ENCODE data around the gene NRL.

NRL gene

DNA sequence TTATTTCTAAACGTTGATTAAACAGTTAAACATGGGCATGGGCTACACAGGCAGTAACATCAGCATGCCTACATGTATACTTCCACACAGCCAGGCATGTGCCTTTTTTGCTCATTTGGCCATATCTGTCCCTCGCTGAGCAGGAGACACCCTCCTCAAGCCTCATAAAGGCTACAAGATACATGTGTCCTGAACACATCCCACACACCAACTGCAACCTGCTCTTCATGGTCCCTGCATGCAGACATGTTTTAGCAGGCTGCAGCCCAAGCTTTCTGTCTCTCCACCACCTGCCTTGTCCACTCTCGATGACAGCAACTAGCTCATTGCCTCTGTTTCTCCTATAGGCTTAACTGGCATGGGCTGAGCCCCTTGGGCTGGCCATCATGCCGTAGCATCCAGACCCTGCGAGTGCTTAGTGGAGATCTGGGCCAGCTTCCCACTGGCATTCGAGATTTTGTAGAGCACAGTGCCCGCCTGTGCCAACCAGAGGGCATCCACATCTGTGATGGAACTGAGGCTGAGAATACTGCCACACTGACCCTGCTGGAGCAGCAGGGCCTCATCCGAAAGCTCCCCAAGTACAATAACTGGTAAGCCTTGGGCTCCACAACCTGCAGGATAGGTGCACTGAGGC lies 18.1 kb downstream of the NRL start:
- Histone ChIP-seq H2AFZ (no peak overlapping the region), H3K9ac (no peak overlapping the region), H3K27ac (peak overlapping the region; percentile 98), H3K4me2 (ENCODE audit: low read length) (no peak overlapping the region), H3K4me1 (peaks cover 23% of the 10 kb centered on the region), H3K4me3 (ENCODE audit: low read depth, low read length) (no peak overlapping the region), H3K27me3 (ENCODE audit: control insufficient read depth, insufficient read depth, low read length) (no peaks in the 10 kb centered on the region), H3K79me2 (peaks cover 11% of the 10 kb centered on the region), H3K36me3 (ENCODE audit: control insufficient read depth, insufficient read depth, low read length) (no peaks in the 10 kb centered on the region), H3K9me3 (ENCODE audit: control insufficient read depth, low read length) (no peaks in the 10 kb centered on the region)
- TF ChIP-seq, protein P1, sequence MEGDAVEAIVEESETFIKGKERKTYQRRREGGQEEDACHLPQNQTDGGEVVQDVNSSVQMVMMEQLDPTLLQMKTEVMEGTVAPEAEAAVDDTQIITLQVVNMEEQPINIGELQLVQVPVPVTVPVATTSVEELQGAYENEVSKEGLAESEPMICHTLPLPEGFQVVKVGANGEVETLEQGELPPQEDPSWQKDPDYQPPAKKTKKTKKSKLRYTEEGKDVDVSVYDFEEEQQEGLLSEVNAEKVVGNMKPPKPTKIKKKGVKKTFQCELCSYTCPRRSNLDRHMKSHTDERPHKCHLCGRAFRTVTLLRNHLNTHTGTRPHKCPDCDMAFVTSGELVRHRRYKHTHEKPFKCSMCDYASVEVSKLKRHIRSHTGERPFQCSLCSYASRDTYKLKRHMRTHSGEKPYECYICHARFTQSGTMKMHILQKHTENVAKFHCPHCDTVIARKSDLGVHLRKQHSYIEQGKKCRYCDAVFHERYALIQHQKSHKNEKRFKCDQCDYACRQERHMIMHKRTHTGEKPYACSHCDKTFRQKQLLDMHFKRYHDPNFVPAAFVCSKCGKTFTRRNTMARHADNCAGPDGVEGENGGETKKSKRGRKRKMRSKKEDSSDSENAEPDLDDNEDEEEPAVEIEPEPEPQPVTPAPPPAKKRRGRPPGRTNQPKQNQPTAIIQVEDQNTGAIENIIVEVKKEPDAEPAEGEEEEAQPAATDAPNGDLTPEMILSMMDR (IDR thresholded peaks at IDR 0.05) = no peak

DNA sequence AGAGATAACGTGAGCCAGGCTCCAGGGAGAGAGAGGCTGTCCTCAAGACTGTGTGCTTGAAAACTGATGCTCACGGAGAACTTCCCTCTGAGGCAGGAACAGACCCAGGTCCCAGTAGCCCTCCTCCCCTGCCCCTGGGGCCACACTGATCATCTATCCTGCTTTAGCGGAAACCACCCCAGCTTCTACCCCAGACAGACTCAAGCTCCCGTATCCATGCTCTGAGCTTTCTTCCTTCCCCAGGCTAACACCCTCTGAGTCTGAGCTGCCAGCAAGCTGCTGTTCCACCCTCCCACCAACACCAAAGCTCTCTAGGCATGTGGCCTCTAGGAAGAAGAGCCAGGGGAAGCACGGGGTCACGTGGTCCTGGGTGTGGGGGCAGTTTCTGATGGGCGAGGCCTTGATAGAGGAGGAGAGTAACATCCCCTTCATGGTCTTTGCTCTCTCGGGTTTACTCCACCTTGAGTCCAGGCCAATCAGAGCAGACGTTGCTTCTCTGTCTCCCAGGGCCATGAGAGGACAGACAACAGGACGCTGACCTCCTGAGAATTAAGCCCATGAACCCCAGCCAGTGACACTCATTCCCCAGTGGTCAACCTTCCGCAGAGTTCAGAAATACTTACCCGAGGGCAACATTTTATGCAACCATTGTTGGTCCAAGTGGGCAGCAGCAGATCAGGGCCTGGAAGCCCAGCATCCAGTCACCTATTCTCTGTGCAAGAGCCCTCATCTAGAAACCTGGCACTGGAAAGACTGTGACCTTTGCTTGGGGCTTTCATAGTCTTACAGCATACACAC lies 19.3 kb downstream of the NRL start:
- Histone ChIP-seq H2AFZ (peak overlapping the region; percentile 93), H3K36me3 (ENCODE audit: control insufficient read depth, insufficient read depth, low read length) (no peaks in the 10 kb centered on the region), H3K4me1 (peaks cover 23% of the 10 kb centered on the region), H3K9ac (peak overlapping the region; percentile 88), H3K4me3 (ENCODE audit: low read depth, low read length) (peak overlapping the region; percentile 95), H3K27ac (peak overlapping the region; percentile 98), H3K79me2 (peaks cover 11% of the 10 kb centered on the region), H3K4me2 (ENCODE audit: low read length) (peak overlapping the region; percentile 100), H3K27me3 (ENCODE audit: control insufficient read depth, insufficient read depth, low read length) (no peaks in the 10 kb centered on the region), H3K9me3 (ENCODE audit: control insufficient read depth, low read length) (no peaks in the 10 kb centered on the region)
- TF ChIP-seq, protein P1 (IDR thresholded peaks at IDR 0.05) = no peak

DNA sequence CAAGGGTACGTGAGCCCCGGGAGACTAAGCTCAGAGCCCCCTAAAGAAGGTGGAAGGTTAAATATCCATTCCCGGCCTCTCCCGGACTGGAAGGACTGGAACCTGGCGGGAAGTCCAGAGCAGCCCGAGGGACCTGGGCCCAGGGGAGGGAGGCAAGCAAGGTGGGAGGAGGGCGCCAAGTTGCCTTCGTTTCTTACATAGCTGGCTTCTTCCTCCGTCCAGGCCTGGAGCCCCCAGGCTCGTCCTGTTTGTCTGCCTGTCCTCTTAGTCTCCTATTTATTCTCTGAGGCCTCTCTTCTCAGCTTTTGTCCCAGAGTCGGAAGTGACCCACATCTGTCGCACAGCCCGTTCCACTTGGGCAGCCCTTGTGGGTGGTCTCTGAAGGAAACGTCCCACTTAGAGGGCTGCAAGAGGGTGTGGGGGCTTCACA lies 19.9 kb downstream of the NRL start:
- Histone ChIP-seq H2AFZ (peak overlapping the region; percentile 93), H3K9ac (peak overlapping the region; percentile 88), H3K9me3 (ENCODE audit: control insufficient read depth, low read length) (no peaks in the 10 kb centered on the region), H3K27ac (peak overlapping the region; percentile 98), H3K27me3 (ENCODE audit: control insufficient read depth, insufficient read depth, low read length) (no peaks in the 10 kb centered on the region), H3K79me2 (peaks cover 11% of the 10 kb centered on the region), H3K4me2 (ENCODE audit: low read length) (peak overlapping the region; percentile 100), H3K4me1 (peaks cover 23% of the 10 kb centered on the region), H3K4me3 (ENCODE audit: low read depth, low read length) (peak overlapping the region; percentile 95), H3K36me3 (ENCODE audit: control insufficient read depth, insufficient read depth, low read length) (no peaks in the 10 kb centered on the region)
- TF ChIP-seq, protein P1 (IDR thresholded peaks at IDR 0.05) = no peak

DNA sequence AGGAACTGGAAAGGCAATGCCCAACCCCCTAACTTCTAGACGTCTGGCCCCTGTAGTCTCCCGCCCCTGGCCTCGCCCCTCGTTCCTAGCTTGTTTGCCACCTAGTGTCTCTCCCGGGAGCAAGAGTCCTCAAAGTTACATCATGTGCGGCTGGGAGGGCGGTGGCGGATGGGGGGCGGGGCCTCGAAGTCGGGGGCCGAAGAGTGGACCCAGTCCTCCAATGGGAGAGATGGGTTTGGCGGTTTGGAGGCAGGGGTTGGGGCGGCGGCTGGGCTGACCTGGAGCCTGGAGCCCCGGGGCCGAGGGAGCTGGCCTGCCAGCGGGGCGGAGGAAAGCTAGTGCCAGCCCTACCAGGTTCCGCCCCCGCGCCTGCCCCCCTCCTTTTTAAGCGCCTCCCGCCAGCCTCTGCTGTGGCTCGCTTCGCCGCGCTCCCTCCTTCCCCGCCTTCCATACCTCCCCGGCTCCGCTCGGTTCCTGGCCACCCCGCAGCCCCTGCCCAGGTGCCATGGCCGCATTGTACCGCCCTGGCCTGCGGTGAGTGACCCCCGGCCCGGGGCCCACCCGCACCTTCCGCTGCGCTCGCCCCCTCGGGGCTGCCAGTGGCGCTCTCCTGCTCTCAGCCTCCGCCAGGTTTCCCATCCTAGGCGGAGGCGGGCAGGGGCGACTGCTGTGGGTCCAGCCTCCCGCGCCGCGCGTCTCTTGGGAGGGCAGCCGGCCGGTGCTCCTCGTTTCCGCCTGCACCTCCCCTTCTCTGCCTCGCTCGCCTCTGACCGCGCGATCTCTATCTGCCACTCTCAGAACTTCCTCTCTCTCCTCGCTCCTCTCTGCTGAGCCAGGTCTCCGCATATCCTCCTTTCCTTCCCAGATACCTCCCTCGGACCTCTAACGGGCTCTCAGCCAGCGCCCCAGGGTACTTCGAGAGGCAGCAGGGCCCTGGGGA lies 20.6 kb downstream of the NRL start, which contains the start of gene PCK2:
PCK2 (plus strand) TSS at position 411 of the 940 bp plus-strand sequence; CDS start at position 506, 95 bp downstream.
- peak within 1 kb of the TSS; percentile 95 for H3K4me3 ChIP-seq (ENCODE audit: low read depth, low read length)
- peaks cover 11% of the 10 kb centered on the region for H3K79me2 ChIP-seq
- H3K4me2 ChIP-seq (ENCODE audit: low read length) = peak within 1 kb of the TSS; percentile 100
- H3K27me3 ChIP-seq (ENCODE audit: control insufficient read depth, insufficient read depth, low read length) = no peaks in the 10 kb centered on the region
- peaks cover 22% of the 10 kb centered on the region for H3K4me1 ChIP-seq
- H2AFZ ChIP-seq = peak within 1 kb of the TSS; percentile 93
- TF ChIP-seq, protein P1 (IDR thresholded peaks at IDR 0.05) = peak; percentile 14
- H3K9me3 ChIP-seq (ENCODE audit: control insufficient read depth, low read length) = no peaks in the 10 kb centered on the region
- no peaks in the 10 kb centered on the region for H3K36me3 ChIP-seq (ENCODE audit: control insufficient read depth, insufficient read depth, low read length)
- peak within 1 kb of the TSS; percentile 88 for H3K9ac ChIP-seq
- H3K27ac ChIP-seq = peak within 1 kb of the TSS; percentile 98
